AG10803 (cell line): Measurements from ENCODE around the gene CCDC159.
"Not testable (repeated sequence)": the region's sequence is repeated elsewhere in the genome, so short reads cannot be mapped to it uniquely, and the experiment has no call there.

Experiments used
- DNase-seq: peaks from one replicate; pipeline ENCODE4 v3.0.0; 2010; ENCODE audit warnings: low read depth
- H3K4me3 ChIP-seq: 2 replicates; pipeline ENCODE4 v1.5.1; 2011; ENCODE audit warnings: mild to moderate bottlenecking, low read length, control low read depth
- TF ChIP-seq, protein P1 (sequence below): conservative IDR thresholded peaks from 2 replicates; pipeline ENCODE4 v1.5.1; 2011; ENCODE audit warnings: mild to moderate bottlenecking, low read length, control low read depth, inconsistent platforms

The CCDC159 gene, protein sequence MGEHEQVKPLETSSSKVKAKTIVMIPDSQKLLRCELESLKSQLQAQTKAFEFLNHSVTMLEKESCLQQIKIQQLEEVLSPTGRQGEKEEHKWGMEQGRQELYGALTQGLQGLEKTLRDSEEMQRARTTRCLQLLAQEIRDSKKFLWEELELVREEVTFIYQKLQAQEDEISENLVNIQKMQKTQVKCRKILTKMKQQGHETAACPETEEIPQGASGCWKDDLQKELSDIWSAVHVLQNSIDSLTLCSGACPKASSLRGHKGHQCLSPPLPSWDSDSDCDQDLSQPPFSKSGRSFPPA

DNA sequence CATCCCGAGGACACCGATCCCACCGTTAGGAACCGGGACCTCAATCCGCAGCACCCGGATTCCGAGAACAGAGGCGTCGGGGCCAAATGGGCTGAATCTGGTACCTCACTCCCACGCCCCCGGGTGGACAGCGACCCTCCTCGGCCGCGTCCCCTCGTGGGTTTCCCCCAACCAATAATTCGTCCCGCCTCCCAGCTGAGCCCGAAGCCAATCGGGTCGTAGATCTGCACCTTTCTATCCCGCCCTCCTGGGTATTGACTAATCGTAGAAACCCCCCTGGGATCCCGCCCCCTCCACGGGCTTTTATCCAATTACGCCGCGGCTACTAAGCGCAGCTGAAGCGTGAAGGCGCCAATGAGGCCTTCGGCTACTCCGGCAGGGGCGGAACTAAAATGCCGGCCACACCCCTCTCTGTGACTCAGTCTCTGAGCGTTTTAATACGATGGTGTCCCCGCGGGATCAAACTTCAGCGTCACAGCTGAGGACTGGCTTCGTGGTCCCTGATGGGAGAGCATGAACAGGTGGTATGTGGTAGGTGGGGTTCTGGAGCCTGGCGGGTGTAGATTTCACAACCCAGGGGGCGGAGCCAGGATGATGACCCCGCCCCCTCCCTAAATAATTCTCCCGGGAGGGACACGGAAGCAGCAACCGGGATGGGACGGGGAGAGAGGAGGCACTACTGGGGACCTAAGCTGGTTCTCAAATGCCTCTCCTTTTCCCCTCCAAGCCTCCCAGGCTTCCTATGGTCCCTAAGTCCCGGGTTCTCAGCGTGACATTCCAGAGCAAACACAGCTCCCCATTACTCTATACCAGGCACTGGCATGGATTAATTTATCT, at the start of gene CCDC159, which contains the start of gene TMEM205:
CCDC159 (plus strand) TSS at position 416 of the 837 bp plus-strand sequence; CDS start at position 504, 88 bp downstream.
TMEM205 (minus strand) TSS at position 165 of the 837 bp plus-strand sequence. CDS start 649 bp downstream, outside the sequence.
- DNase-seq: peak; percentile 99
- TF ChIP-seq, protein P1, sequence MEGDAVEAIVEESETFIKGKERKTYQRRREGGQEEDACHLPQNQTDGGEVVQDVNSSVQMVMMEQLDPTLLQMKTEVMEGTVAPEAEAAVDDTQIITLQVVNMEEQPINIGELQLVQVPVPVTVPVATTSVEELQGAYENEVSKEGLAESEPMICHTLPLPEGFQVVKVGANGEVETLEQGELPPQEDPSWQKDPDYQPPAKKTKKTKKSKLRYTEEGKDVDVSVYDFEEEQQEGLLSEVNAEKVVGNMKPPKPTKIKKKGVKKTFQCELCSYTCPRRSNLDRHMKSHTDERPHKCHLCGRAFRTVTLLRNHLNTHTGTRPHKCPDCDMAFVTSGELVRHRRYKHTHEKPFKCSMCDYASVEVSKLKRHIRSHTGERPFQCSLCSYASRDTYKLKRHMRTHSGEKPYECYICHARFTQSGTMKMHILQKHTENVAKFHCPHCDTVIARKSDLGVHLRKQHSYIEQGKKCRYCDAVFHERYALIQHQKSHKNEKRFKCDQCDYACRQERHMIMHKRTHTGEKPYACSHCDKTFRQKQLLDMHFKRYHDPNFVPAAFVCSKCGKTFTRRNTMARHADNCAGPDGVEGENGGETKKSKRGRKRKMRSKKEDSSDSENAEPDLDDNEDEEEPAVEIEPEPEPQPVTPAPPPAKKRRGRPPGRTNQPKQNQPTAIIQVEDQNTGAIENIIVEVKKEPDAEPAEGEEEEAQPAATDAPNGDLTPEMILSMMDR: no peak; the same call in 1 of the 2 replicates
- H3K4me3 ChIP-seq: peak within 1 kb of the TSS; percentile 87

DNA sequence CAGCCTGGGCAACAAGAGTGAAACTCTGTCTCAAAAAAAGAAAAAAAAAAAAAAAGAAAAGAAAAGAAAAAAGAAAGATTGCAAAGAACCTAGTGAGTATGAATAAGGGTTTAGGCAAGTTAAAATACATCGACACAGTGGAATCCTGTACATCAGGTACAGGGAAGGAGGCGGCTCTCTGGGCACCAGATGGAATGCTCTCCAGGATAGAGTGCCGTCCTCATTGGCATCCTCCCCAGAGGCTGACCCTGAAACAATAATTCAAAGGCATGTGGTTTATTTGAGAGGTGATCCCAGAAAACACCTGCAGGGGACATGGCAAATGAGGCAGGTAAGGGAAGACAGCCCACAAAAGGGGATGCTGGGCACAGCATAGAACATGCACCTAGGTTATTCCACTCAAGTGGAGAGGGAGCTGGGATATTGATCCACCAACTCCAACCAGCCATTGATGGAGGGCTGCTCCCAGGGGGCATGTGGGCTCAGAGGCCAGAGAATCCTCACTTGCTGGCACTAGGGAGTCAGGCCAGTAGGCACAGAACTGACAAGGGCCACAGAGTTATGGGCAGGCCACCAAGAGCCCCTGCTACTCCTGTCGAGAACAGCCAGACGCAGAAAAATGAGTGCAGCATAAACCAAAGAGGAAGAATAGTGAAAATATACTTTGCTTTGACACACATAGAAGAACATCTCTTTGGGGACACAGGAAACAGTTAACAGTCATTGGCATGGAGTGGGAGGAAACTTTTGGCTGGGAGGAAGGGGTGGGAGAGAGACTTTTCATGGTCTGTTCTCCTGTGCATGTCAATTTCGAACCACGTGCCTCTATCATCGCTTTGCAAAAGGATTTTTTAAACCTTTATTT, 46.1 kb upstream of the CCDC159 start:
- TF ChIP-seq, protein P1: no peak
- H3K4me3 ChIP-seq: no peak overlapping the region
- no peak for DNase-seq

GRCh38 chr19:11300811-11301120, 45.6 kb upstream of the CCDC159 start:
- no peak for DNase-seq
- TF ChIP-seq, protein P1: no peak

DNA sequence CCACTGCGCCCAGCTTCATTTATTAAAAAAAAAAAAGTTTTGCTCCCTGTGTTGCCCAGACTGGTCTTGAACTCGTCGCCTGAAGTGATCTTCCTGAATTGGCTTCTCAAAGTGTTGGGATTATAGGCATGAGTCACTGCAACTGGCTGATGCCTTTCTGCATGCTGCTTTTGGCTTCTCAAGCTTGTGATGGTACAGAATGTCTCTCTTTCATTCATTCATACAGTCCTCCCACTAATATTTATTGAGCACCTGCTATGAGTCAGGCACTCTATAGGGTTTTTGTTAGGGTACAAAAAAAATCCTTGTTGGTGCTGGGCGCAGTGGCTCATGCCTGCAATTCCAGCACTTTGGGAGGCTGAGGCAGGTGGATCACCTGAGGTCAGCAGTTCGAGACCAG, 41.4 kb upstream of the CCDC159 start:
- no peak overlapping the region for H3K4me3 ChIP-seq
- TF ChIP-seq, protein P1: no peak
- no peak for DNase-seq

More at GRCh38 chr19:11300811-11301120, 45.6 kb upstream of the CCDC159 start:
- H3K4me3 ChIP-seq: no peak overlapping the region

DNA sequence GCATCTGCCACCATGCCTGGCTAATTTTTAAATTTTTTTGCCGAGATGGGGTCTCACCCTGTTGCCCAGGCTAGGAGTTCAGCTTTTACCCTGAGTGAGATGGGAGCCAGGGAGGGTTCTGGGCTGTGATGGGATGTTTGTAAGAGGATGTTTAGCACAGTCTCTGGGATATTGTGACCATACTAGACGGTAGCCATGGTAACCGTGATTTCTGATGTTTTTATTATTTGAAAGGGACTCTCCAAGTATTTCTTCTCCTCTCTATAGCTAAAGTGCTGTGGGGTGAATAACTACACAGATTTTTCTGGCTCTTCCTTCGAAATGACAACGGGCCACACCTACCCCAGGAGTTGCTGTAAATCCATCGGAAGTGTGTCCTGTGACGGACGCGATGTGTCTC, 40.0 kb upstream of the CCDC159 start:
- no peak for DNase-seq
- H3K4me3 ChIP-seq: no peak overlapping the region
- TF ChIP-seq, protein P1: no peak

DNA sequence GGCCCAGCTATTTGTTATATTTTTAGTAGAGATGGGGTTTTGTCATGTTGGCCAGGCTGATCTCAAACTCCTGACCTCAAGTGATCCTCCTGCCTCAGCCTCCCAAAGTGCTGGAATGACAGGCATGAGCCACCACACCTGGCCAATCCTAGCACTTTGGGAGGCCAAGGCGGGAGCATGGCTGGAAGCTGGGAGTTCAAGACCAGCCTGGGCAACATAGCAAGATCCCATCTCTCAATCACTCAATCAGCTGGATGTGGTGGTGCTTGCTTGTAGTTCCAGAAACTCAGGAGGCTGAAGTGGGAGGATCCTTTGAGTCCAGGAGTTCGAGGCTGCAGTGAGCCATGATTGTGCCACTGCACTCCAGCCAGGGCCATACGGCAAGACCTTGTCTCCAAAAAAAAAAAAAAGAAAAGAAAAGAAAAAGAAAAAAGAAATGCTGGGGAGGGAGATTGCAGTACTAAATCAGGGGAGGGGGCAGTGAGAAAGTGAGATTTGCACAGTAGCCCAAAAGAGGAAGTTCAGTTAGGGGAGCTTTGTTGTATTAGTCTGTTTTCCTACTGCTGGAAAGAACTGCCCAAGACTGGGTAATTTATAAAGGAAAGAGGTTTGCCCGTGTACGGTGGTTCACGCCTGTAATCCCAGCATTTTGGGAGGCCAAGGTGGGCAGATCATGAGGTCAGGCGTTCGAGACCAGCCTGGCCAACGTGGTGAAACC, 25.9 kb upstream of the CCDC159 start:
- H3K4me3 ChIP-seq: not testable (repeated sequence)

More for the DNA sequence above, 25.9 kb upstream of the CCDC159 start:
- DNase-seq: not testable (repeated sequence)
